OCI-LY3 (cell line): ENCODE data around the gene CUBN.

ENCODE experiments used
- H2AFZ ChIP-seq: fragments of 200-600, 300-600 bp; shearing (Covaris generic); 2 replicates; pipeline ENCODE4 v1.6.0; 2014; ENCODE audit warnings: antibody characterized with exemption, low read depth, low read length
- H3K27ac ChIP-seq: fragments of 200-600, 300-600 bp; sonication (generic); 2 replicates; pipeline ENCODE4 v1.5.1; 2014; ENCODE audit warnings: mild to moderate bottlenecking, low read length, moderate library complexity, mixed read lengths
- H3K27me3 ChIP-seq: fragments of 200-600, 300-600 bp; sonication (generic); 2 replicates; pipeline ENCODE4 v1.6.1; 2014; ENCODE audit warnings: low read depth, low read length, mixed read lengths
- H3K36me3 ChIP-seq: fragments of 200-600, 300-600 bp; sonication (generic); replicated peaks from 2 replicates; pipeline ENCODE3; 2014; ENCODE audit warnings: low read depth, low read length, mixed read lengths
- H3K4me1 ChIP-seq: fragments of 300-600, 200-600 bp; sonication (generic); 2 replicates; pipeline ENCODE4 v1.6.1; 2014; ENCODE audit warnings: low read length, mixed read lengths
- H3K4me2 ChIP-seq: fragments of 200-600, 300-600 bp; sonication (generic); 2 replicates; pipeline ENCODE4 v1.6.1; 2014; ENCODE audit warnings: low read length, mixed read lengths
- H3K4me3 ChIP-seq: fragments of 300-600, 200-600 bp; sonication (generic); 2 replicates; pipeline ENCODE4 v1.5.1; 2014; ENCODE audit warnings: antibody characterized with exemption, mild to moderate bottlenecking, low read length, moderate library complexity
- H3K79me2 ChIP-seq: fragments of 300-600, 200-600 bp; shearing (Covaris generic); 2 replicates; pipeline ENCODE4 v1.6.1; 2014; ENCODE audit warnings: mild to moderate bottlenecking, low read length, mixed read lengths
- H3K9ac ChIP-seq: fragments of 300-600, 200-600 bp; shearing (Covaris generic); 2 replicates; pipeline ENCODE4 v1.6.0; 2014; ENCODE audit warnings: mild to moderate bottlenecking, low read length, moderate library complexity
- H3K9me3 ChIP-seq: fragments of 200-600, 300-600 bp; shearing (Covaris generic); 2 replicates; pipeline ENCODE4 v1.6.1; 2014; ENCODE audit warnings: low read length, mixed read lengths; ENCODE audit not compliant: insufficient read depth
- H4K20me1 ChIP-seq: fragments of 200-600, 300-600 bp; sonication (generic); 2 replicates; pipeline ENCODE4 v1.6.1; 2016; ENCODE audit warnings: low read length, mixed read lengths; ENCODE audit not compliant: insufficient read depth
- EZH2phosphoT487 ChIP-seq: fragments of 200-600 bp; shearing (Covaris generic); IDR thresholded peaks from 2 replicates; pipeline ENCODE4 v1.6.1; 2018; ENCODE audit warnings: antibody characterized with exemption, mixed run types, low read depth
- TF ChIP-seq, protein P1 (sequence below): fragments of 200-600, 300-600 bp; sonication (generic); IDR thresholded peaks from 2 replicates; pipeline ENCODE4 v1.5.1; 2014; ENCODE audit warnings: antibody characterized with exemption, low read length, low read depth

The CUBN gene

DNA sequence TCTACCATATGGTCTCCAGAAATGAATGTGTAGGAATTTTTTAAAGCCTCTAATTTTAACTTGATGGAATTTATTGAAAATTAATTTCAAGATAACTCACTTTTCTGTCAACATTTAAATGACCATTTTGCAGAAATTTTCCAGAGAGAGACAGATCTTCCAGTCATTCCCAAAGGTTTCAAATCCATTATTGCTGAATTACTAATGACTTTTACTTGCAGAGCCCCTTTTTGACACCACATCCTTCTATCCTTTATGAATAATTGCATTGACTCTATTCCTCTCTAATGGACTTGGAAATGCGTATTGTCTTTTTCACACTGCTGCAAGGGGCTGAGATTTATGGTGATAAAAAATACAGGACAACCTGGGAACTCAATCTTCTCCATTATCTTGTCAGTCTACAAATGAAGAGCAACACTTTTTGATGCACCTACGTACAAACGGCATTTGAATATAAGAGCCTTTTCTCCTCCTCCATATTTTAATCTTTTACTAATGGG, 42.7 kb downstream of the CUBN start:
- no peak overlapping the region for H3K9ac ChIP-seq
- no peak overlapping the region for H3K4me3 ChIP-seq
- no peaks in the 10 kb centered on the region for H3K9me3 ChIP-seq
- H2AFZ ChIP-seq, result no peak overlapping the region
- no peak for TF ChIP-seq EZH2phosphoT487
- TF ChIP-seq, protein P1, sequence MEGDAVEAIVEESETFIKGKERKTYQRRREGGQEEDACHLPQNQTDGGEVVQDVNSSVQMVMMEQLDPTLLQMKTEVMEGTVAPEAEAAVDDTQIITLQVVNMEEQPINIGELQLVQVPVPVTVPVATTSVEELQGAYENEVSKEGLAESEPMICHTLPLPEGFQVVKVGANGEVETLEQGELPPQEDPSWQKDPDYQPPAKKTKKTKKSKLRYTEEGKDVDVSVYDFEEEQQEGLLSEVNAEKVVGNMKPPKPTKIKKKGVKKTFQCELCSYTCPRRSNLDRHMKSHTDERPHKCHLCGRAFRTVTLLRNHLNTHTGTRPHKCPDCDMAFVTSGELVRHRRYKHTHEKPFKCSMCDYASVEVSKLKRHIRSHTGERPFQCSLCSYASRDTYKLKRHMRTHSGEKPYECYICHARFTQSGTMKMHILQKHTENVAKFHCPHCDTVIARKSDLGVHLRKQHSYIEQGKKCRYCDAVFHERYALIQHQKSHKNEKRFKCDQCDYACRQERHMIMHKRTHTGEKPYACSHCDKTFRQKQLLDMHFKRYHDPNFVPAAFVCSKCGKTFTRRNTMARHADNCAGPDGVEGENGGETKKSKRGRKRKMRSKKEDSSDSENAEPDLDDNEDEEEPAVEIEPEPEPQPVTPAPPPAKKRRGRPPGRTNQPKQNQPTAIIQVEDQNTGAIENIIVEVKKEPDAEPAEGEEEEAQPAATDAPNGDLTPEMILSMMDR, result no peak
- H3K27ac ChIP-seq, result no peak overlapping the region
- no peaks in the 10 kb centered on the region for H3K79me2 ChIP-seq
- no peaks in the 10 kb centered on the region for H4K20me1 ChIP-seq
- H3K36me3 ChIP-seq, result no peaks in the 10 kb centered on the region
- no peaks in the 10 kb centered on the region for H3K4me1 ChIP-seq
- no peaks in the 10 kb centered on the region for H3K27me3 ChIP-seq
- no peak overlapping the region for H3K4me2 ChIP-seq

DNA sequence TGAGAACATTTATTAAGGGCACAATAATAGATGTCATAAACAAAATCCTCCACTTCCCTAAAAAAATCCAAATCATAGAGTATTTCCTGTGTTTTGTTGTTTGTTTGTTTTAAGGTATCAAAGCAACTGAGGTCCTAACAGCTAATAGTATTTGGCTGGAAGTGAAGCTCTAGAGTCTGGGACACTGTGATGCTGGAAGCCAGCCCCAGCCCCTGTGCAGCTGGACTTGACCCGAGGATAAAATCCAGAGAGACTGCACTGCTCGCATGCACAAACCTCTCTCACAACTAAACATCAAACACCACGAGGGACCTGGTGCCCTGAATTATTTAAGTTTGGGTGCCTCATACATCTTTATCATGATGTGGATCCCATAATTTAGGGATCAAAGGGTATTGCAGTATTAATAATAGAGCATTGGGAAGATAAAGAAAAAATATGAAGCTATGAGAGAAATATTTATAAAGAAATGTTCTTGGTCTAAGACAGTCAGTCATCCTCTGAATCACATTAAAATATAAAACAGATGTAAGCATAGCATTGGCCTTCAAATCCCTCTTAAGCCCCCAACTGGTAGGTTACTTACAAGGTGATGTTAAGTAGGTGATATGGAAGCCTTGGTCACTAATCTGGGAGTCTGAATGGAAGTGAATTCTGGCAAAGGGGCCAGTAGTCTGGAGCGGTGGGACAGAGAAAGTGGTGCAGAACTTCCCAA, 44.4 kb downstream of the CUBN start:
- TF ChIP-seq, protein P1, result no peak
- TF ChIP-seq EZH2phosphoT487, result no peak
- no peak overlapping the region for H2AFZ ChIP-seq

DNA sequence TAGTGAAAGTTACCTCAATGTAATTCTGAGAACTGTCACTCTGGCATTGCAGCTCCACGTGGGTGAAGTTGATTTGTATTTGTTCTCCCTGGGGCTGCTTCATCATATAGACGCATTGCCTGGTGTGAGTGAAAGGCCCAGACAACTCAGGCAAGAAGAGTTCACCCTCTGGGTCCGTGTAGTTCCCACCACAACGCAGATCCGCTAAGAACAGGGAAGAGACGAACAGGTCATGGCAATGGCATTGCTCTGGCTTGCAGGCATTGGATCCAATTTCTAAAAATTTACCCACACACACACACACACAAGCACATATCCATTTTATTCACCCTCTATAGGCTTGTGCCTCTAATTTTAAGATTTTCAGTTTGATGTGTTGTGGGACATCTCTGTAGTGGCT, 45.4 kb downstream of the CUBN start:
- Histone ChIP-seq H4K20me1 (no peaks in the 10 kb centered on the region), H3K27me3 (no peaks in the 10 kb centered on the region), H3K4me3 (no peak overlapping the region), H3K4me1 (no peaks in the 10 kb centered on the region), H3K79me2 (no peaks in the 10 kb centered on the region), H3K9me3 (no peaks in the 10 kb centered on the region), H2AFZ (no peak overlapping the region), H3K27ac (no peak overlapping the region), H3K4me2 (no peak overlapping the region), H3K36me3 (no peaks in the 10 kb centered on the region), H3K9ac (no peak overlapping the region)
- TF ChIP-seq, protein P1, result no peak
- no peak for TF ChIP-seq EZH2phosphoT487

More for the DNA sequence above, 44.4 kb downstream of the CUBN start:
- Histone ChIP-seq H3K9me3 (no peaks in the 10 kb centered on the region), H4K20me1 (no peaks in the 10 kb centered on the region), H3K79me2 (no peaks in the 10 kb centered on the region), H3K4me1 (no peaks in the 10 kb centered on the region), H3K36me3 (no peaks in the 10 kb centered on the region), H3K4me3 (no peak overlapping the region), H3K4me2 (no peak overlapping the region), H3K27me3 (no peaks in the 10 kb centered on the region), H3K27ac (no peak overlapping the region), H3K9ac (no peak overlapping the region)

DNA sequence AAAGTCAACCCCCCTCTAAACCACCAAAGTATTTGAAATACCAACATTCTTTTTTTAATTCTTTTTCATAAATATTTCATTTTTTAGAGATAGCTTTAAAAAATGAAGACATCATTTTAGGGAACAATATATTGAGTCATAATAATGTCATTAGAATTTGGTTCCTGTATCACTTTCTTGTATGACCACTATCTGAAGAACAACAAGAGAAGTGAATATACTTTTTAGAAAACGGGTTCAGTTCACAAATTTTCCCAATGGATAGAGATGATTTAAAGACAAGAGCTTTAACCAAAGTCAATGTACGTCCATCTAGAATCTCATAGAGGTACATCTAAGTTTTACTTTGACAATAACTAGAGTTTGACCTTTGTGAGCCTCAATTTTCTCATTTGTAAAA, 48.2 kb downstream of the CUBN start:
- no peak overlapping the region for H3K4me3 ChIP-seq
- no peak overlapping the region for H2AFZ ChIP-seq
- no peaks in the 10 kb centered on the region for H3K9me3 ChIP-seq
- no peaks in the 10 kb centered on the region for H3K4me1 ChIP-seq
- no peak overlapping the region for H3K27ac ChIP-seq
- no peak overlapping the region for H3K4me2 ChIP-seq
- H4K20me1 ChIP-seq, result no peaks in the 10 kb centered on the region
- H3K79me2 ChIP-seq, result no peaks in the 10 kb centered on the region
- H3K36me3 ChIP-seq, result no peaks in the 10 kb centered on the region
- no peak for TF ChIP-seq EZH2phosphoT487
- TF ChIP-seq, protein P1, result no peak
- H3K27me3 ChIP-seq, result no peaks in the 10 kb centered on the region
- H3K9ac ChIP-seq, result no peak overlapping the region
